NT2/D1 (cell line): Measurements from ENCODE around the gene AKR1A1.

Experiments used
- YY1 ChIP-seq: IDR thresholded peaks from 2 replicates; pipeline ENCODE4 v1.6.1; 2011; ENCODE audit not compliant: insufficient read length, insufficient read depth
- ZNF274 ChIP-seq: IDR thresholded peaks from 2 replicates; pipeline ENCODE4 v1.6.1; 2011; ENCODE audit warnings: mild to moderate bottlenecking, low read depth, low read length

DNA sequence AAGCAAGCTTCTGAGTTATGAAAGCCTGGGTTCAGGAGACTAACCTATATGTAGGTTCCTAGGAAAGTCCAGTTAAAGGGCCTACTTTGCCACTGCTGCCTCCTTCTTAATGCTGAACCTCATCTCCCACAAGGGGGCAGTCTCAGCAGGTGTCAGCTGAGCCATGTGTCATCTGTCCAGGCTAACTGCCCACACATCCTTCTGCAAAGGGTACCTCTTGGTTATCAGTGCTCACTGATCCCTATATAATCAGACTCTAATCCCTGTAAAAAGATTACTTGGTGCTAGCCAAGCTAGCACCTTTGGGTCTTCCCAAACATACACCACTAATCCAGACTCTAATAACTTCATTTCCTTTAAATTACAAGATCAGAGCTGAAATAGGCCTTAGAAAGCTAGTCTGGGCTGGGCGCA, 38.0 kb upstream of the AKR1A1 start:
- TF ChIP-seq ZNF274 = no peak
- TF ChIP-seq YY1 = no peak
